ENCODE data around the gene ARSD. TPM values are rescaled to one million over a fixed set of nuclear protein-coding genes. Genes with fewer than 3 reads are reported as not detected.

The ARSD gene
- total and polyA plus RNA-seq, 12 donors, result 4.2 to 19.0 (median 6.8) TPM

GRCh38 chrX:2908125-2908685 lies 20.9 kb downstream of the ARSD start:
- Histone ChIP-seq H3K4me3 (no peak overlapping the region), H3K27me3 (no peaks in the 10 kb centered on the region), H3K27ac (no peak overlapping the region), H3K9me3 (peaks cover 0 to 13% (median 0%) of the 10 kb centered on the region in 11 donors), H3K36me3 (peaks cover 0 to 24% (median 0%) of the 10 kb centered on the region in 9 donors), H3K4me1 (no peaks in the 10 kb centered on the region)
- TF ChIP-seq, protein P1, sequence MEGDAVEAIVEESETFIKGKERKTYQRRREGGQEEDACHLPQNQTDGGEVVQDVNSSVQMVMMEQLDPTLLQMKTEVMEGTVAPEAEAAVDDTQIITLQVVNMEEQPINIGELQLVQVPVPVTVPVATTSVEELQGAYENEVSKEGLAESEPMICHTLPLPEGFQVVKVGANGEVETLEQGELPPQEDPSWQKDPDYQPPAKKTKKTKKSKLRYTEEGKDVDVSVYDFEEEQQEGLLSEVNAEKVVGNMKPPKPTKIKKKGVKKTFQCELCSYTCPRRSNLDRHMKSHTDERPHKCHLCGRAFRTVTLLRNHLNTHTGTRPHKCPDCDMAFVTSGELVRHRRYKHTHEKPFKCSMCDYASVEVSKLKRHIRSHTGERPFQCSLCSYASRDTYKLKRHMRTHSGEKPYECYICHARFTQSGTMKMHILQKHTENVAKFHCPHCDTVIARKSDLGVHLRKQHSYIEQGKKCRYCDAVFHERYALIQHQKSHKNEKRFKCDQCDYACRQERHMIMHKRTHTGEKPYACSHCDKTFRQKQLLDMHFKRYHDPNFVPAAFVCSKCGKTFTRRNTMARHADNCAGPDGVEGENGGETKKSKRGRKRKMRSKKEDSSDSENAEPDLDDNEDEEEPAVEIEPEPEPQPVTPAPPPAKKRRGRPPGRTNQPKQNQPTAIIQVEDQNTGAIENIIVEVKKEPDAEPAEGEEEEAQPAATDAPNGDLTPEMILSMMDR (IDR thresholded peaks at IDR 0.05), result no peak
- DNase-seq (no peak), ATAC-seq (no peak)
- intact Hi-C loops (cut with DNase I), result no loop called here
- WGBS, 2 donors, result 95 to 96% methylated on average over 2 of the region's 2 CpGs

DNA sequence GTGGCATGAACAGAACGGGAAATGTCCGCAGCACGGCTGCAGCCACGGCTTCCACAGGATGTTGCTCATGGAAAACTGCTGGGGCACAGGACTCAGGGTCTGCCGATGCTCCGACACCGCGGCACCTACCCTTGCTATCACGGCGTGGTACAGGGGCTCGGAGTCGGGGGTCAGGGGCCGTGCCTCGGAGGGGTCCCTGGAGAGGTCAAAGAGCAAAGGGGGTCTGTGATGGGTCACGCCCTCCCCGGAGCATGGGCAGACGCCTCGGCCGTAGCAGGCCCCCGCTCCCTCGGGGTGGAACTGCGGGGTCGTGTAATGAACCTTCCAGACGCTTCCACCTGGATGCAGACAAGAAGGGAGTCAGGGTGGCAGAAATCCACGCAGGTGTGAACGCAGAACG lies 21.8 kb downstream of the ARSD start:
- intact Hi-C loops (cut with DNase I), result no loop called here
- Histone ChIP-seq H3K27ac (no peak overlapping the region), H3K9me3 (peaks cover 0 to 20% (median 0%) of the 10 kb centered on the region in 11 donors), H3K4me3 (no peak overlapping the region), H3K4me1 (no peaks in the 10 kb centered on the region), H3K27me3 (no peaks in the 10 kb centered on the region), H3K36me3 (peaks cover 0 to 24% (median 0%) of the 10 kb centered on the region in 9 donors)
- DNase-seq (no peak), ATAC-seq (no peak)
- TF ChIP-seq, protein P1 (IDR thresholded peaks at IDR 0.05), result no peak
- WGBS, 2 donors, result 94 to 95% methylated on average over 27 of the region's 27 CpGs

GRCh38 chrX:2903366-2903765 lies 25.8 kb downstream of the ARSD start:
- peaks cover 0 to 3% (median 0%) of the 10 kb centered on the region in 7 donors for H3K27me3 ChIP-seq
- TF ChIP-seq, protein P1 (IDR thresholded peaks at IDR 0.05), result no peak
- DNase-seq, result no peak
- peaks cover 0 to 16% (median 0%) of the 10 kb centered on the region in 9 donors for H3K36me3 ChIP-seq
- H3K4me3 ChIP-seq, result no peak overlapping the region
- peaks cover 0 to 4% (median 0%) of the 10 kb centered on the region in 9 donors for H3K4me1 ChIP-seq
- no peak for ATAC-seq
- intact Hi-C loops (cut with DNase I), result no loop called here
- H3K27ac ChIP-seq, result no peak overlapping the region
- 93 to 100% methylated on average over 2 of the region's 2 CpGs for WGBS, 2 donors
- H3K9me3 ChIP-seq, result peaks cover 0 to 20% (median 0%) of the 10 kb centered on the region in 11 donors

DNA sequence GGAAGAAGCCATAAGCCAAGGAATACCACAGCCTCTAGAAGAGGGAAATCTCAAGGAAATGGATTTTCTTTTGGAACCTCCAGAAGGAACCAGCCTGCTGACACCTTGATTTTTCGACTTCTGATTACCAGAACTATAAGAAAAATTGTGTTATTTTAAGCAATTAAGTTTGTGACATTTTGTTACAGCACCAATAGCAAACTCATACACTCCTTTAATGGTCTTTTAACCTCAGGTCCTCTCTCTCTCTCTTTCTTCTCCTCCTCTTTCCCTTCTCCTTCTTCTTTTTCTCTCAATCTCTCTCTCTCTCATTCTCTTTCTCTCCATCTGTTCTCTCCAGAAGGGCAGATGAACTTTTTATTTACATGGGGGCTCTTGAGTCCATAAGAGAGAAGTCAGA lies 26.3 kb downstream of the ARSD start:
- 88 to 96% methylated on average over 1 of the region's 1 CpG for WGBS, 2 donors
- no peak overlapping the region for H3K4me3 ChIP-seq
- H3K9me3 ChIP-seq, result peaks cover 0 to 20% (median 0%) of the 10 kb centered on the region in 11 donors
- peaks cover 0 to 9% (median 0%) of the 10 kb centered on the region in 9 donors for H3K4me1 ChIP-seq
- peaks cover 0 to 3% (median 0%) of the 10 kb centered on the region in 7 donors for H3K27me3 ChIP-seq
- intact Hi-C loops (cut with DNase I), result no loop called here
- DNase-seq (no peak), ATAC-seq (no peak)
- TF ChIP-seq, protein P1 (IDR thresholded peaks at IDR 0.05), result no peak
- H3K36me3 ChIP-seq, result peaks cover 0 to 16% (median 0%) of the 10 kb centered on the region in 9 donors
- no peak overlapping the region for H3K27ac ChIP-seq
